Vagina (tissue), 2 donors: Measurements from ENCODE around the gene TAX1BP3.

Experiments used
- POLR2A ChIP-seq, 2 donors: fragments of 450-650 bp; IDR thresholded peaks; one replicate each; pipeline ENCODE4 v1.6.1; 2017; ENCODE audit warnings: antibody characterized with exemption in 2 of 2, mild to moderate bottlenecking in 2 of 2, moderate library complexity in 2 of 2
- TF ChIP-seq, protein P1 (sequence below), 3 experiments: fragments of 450-650 bp in 2 of 3; fragments of 200-600 bp in 1 of 3; sonication (generic) in 1 of 3; IDR thresholded peaks; one replicate each; pipeline ENCODE4 v1.5.1; 2017 to 2019; ENCODE audit warnings: antibody characterized with exemption in 3 of 3, mild to moderate bottlenecking in 2 of 3, moderate library complexity in 2 of 3

DNA sequence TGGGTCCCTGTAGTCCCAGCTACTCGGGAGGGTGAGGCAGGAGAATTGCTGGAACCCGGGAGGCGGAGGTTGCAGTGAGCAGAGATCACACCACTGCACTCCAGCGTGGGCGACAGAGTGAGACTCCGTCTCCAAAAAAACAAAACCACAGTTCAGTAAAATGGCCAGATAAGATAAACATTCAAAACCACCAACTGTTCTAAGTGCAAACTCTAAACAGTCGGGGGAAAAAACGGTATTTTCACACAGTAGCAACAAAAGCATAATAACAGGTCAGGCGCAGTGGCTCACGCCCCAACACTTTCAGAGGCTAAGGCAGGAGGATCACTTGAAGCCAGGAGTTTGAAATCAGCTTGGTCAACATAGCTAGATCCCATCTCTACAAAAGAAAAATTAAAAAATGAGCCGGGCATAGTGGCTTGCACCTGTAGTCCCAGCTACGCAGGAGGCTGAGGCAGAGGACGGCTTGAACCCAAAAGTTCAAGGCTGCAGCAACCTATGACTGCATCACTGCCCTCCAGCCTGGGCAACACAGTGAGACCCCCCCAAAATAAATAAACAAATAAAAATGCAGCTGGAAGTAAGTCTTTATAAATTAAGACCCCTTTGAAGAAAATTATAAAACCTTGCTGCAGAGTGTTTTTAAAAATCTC, 44.6 kb upstream of the TAX1BP3 start:
- TF ChIP-seq, protein P1, sequence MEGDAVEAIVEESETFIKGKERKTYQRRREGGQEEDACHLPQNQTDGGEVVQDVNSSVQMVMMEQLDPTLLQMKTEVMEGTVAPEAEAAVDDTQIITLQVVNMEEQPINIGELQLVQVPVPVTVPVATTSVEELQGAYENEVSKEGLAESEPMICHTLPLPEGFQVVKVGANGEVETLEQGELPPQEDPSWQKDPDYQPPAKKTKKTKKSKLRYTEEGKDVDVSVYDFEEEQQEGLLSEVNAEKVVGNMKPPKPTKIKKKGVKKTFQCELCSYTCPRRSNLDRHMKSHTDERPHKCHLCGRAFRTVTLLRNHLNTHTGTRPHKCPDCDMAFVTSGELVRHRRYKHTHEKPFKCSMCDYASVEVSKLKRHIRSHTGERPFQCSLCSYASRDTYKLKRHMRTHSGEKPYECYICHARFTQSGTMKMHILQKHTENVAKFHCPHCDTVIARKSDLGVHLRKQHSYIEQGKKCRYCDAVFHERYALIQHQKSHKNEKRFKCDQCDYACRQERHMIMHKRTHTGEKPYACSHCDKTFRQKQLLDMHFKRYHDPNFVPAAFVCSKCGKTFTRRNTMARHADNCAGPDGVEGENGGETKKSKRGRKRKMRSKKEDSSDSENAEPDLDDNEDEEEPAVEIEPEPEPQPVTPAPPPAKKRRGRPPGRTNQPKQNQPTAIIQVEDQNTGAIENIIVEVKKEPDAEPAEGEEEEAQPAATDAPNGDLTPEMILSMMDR (IDR thresholded peaks at IDR 0.05): no peak
- no peak for TF ChIP-seq POLR2A (IDR thresholded peaks at IDR 0.05)
